Subcutaneous adipose tissue (tissue), 4 donors: ENCODE measurements around the gene WDR31. TPM values are rescaled to one million over a fixed set of nuclear protein-coding genes. Genes with fewer than 3 reads are reported as not detected.

Source experiments
- CTCF ChIP-seq: fragments of 450-650 bp; IDR thresholded peaks from one replicate; pipeline ENCODE4 v1.5.1; 2016; ENCODE audit warnings: low read depth, mild to moderate bottlenecking, control low read depth, antibody characterized with exemption, moderate library complexity
- total RNA-seq, 4 donors: library from RNA; depleted of rRNA; stranded (reverse); fragments of >200 nt; gene quantifications; one replicate each; pipeline ENCODE4 v1.1.0, GENCODE V29; 2016

The WDR31 gene
- total RNA-seq, 4 donors from 2014 or later = 1.4 to 5.7 (median 2.3) TPM

GRCh38 chr9:113380869-113381378 is 40.8 kb upstream of the WDR31 start:
- TF ChIP-seq CTCF = no peak

GRCh38 chr9:113376634-113377567 is 36.8 kb upstream of the WDR31 start, which contains the start of gene HDHD3:
Gene HDHD3, minus strand, starts transcription at chr9:113376986. Its CDS starts 2,632 bp downstream, at chr9:113374354.
- TF ChIP-seq CTCF = no peak

- TF ChIP-seq CTCF = no peak
Measured at GRCh38 chr9:113375057-113376023, 35.3 kb upstream of the WDR31 start.

GRCh38 chr9:113373676-113374392 is 33.8 kb upstream of the WDR31 start:
- no peak for TF ChIP-seq CTCF

- TF ChIP-seq CTCF = no peak
Measured at GRCh38 chr9:113373256-113373655, 33.2 kb upstream of the WDR31 start.

- no peak for TF ChIP-seq CTCF
Measured at GRCh38 chr9:113372059-113372458, 32.0 kb upstream of the WDR31 start.
